Measurements from ENCODE around the gene TNNI2. TPM values are rescaled to one million over a fixed set of nuclear protein-coding genes. Genes with fewer than 3 reads are reported as not detected.

The TNNI2 gene
- polyA plus RNA-seq, 1 donor from 2014 or later, result 8.0 TPM

- H3K9me3 Mint-ChIP-seq, result no peaks in the 10 kb centered on the region
- peaks cover 7% of the 10 kb centered on the region for H3K27me3 Mint-ChIP-seq
- H3K4me1 Mint-ChIP-seq, result peaks cover 10 to 14% (median 12%) of the 10 kb centered on the region in 3 donors
- no peak overlapping the region for H3K4me3 Mint-ChIP-seq
- no peak overlapping the region for H3K27ac Mint-ChIP-seq
- no peaks in the 10 kb centered on the region for H3K36me3 Mint-ChIP-seq
Measured at GRCh38 chr11:1836011-1836945, 2.5 kb upstream of the TNNI2 start.

- H3K4me1 Mint-ChIP-seq, result peaks cover 10 to 15% (median 12%) of the 10 kb centered on the region in 3 donors
- H3K4me3 Mint-ChIP-seq, result peak overlapping the region in 2 of 4 donors; percentile 63 to 82
- no peaks in the 10 kb centered on the region for H3K36me3 Mint-ChIP-seq
- no peaks in the 10 kb centered on the region for H3K9me3 Mint-ChIP-seq
- H3K27ac Mint-ChIP-seq, result peak overlapping the region in 2 of 3 donors; percentile 50 to 74
- peaks cover 7% of the 10 kb centered on the region for H3K27me3 Mint-ChIP-seq
Measured at GRCh38 chr11:1837171-1838076, 1.4 kb upstream of the TNNI2 start.

GRCh38 chr11:1838077-1838425 lies 730 bp upstream of the TNNI2 start:
- H3K27ac Mint-ChIP-seq, result peak overlapping the region in 2 of 3 donors; percentile 50 to 74
- no peaks in the 10 kb centered on the region for H3K36me3 Mint-ChIP-seq
- no peaks in the 10 kb centered on the region for H3K9me3 Mint-ChIP-seq
- H3K4me3 Mint-ChIP-seq, result peak overlapping the region in 1 of 4 donors; percentile 63
- peaks cover 6% of the 10 kb centered on the region for H3K27me3 Mint-ChIP-seq
- H3K4me1 Mint-ChIP-seq, result peaks cover 10 to 15% (median 12%) of the 10 kb centered on the region in 3 donors

- Mint-ChIP-seq H3K9me3 (no peaks in the 10 kb centered on the region), H3K4me1 (peaks cover 15 to 25% (median 20%) of the 10 kb centered on the region in 3 donors), H3K36me3 (no peaks in the 10 kb centered on the region), H3K27ac (peak overlapping the region; percentile 64 to 95 (median 84)), H3K4me3 (peak overlapping the region; percentile 30 to 93 (median 78)), H3K27me3 (no peaks in the 10 kb centered on the region)
Measured at GRCh38 chr11:1839204-1839923, 583 bp downstream of the TNNI2 start.

- H3K27me3 Mint-ChIP-seq, result peaks cover 4% of the 10 kb centered on the region
- peak overlapping the region; percentile 64 to 95 (median 84) for H3K27ac Mint-ChIP-seq
- peak overlapping the region; percentile 30 to 93 (median 78) for H3K4me3 Mint-ChIP-seq
- H3K4me1 Mint-ChIP-seq, result peaks cover 22 to 33% (median 28%) of the 10 kb centered on the region in 3 donors
- no peaks in the 10 kb centered on the region for H3K36me3 Mint-ChIP-seq
- no peaks in the 10 kb centered on the region for H3K9me3 Mint-ChIP-seq
Measured at GRCh38 chr11:1839924-1840779, 1.4 kb downstream of the TNNI2 start.

GRCh38 chr11:1840780-1841480 lies 2.1 kb downstream of the TNNI2 start:
- Mint-ChIP-seq H3K4me3 (peak overlapping the region; percentile 26 to 91 (median 66)), H3K9me3 (no peaks in the 10 kb centered on the region), H3K27me3 (peaks cover 4% of the 10 kb centered on the region)

GRCh38 chr11:1841511-1842148 lies 2.8 kb downstream of the TNNI2 start:
- Mint-ChIP-seq H3K4me3 (peak overlapping the region in 2 of 4 donors; percentile 26 to 27), H3K27ac (peak overlapping the region; percentile 7 to 84 (median 73)), H3K9me3 (no peaks in the 10 kb centered on the region), H3K4me1 (peaks cover 28 to 40% (median 37%) of the 10 kb centered on the region in 3 donors), H3K36me3 (no peaks in the 10 kb centered on the region), H3K27me3 (peaks cover 4% of the 10 kb centered on the region)

More at GRCh38 chr11:1840780-1841480, 2.1 kb downstream of the TNNI2 start:
- peak overlapping the region in 2 of 3 donors; percentile 73 to 84 for H3K27ac Mint-ChIP-seq
- H3K4me1 Mint-ChIP-seq, result peaks cover 28 to 39% (median 33%) of the 10 kb centered on the region in 3 donors
- no peaks in the 10 kb centered on the region for H3K36me3 Mint-ChIP-seq

GRCh38 chr11:1842149-1843097 lies 3.6 kb downstream of the TNNI2 start:
- Mint-ChIP-seq H3K27ac (peak overlapping the region in 2 of 3 donors; percentile 7 to 28), H3K4me3 (peak overlapping the region in 1 of 4 donors; percentile 60), H3K9me3 (no peaks in the 10 kb centered on the region), H3K4me1 (peaks cover 28 to 44% (median 40%) of the 10 kb centered on the region in 3 donors), H3K36me3 (no peaks in the 10 kb centered on the region), H3K27me3 (peaks cover 4% of the 10 kb centered on the region)

GRCh38 chr11:1843098-1843473 lies 4.3 kb downstream of the TNNI2 start:
- H3K36me3 Mint-ChIP-seq, result no peaks in the 10 kb centered on the region
- peaks cover 28 to 45% (median 41%) of the 10 kb centered on the region in 3 donors for H3K4me1 Mint-ChIP-seq
- peak overlapping the region in 1 of 4 donors; percentile 60 for H3K4me3 Mint-ChIP-seq
- H3K27me3 Mint-ChIP-seq, result peaks cover 4% of the 10 kb centered on the region
- H3K27ac Mint-ChIP-seq, result peak overlapping the region in 2 of 3 donors; percentile 7 to 28
- H3K9me3 Mint-ChIP-seq, result no peaks in the 10 kb centered on the region

GRCh38 chr11:1843796-1844195 lies 5.0 kb downstream of the TNNI2 start:
- Mint-ChIP-seq H3K9me3 (no peaks in the 10 kb centered on the region), H3K27me3 (peaks cover 4% of the 10 kb centered on the region), H3K36me3 (no peaks in the 10 kb centered on the region), H3K4me1 (peaks cover 28 to 49% (median 42%) of the 10 kb centered on the region in 3 donors), H3K4me3 (peak overlapping the region in 2 of 4 donors; percentile 11 to 72), H3K27ac (peak overlapping the region in 2 of 3 donors; percentile 7 to 28)

GRCh38 chr11:1844221-1845094 lies 5.7 kb downstream of the TNNI2 start:
- peak overlapping the region; percentile 7 to 87 (median 55) for H3K27ac Mint-ChIP-seq
- H3K9me3 Mint-ChIP-seq, result no peaks in the 10 kb centered on the region
- H3K4me3 Mint-ChIP-seq, result peak overlapping the region; percentile 44 to 83 (median 69)
- no peaks in the 10 kb centered on the region for H3K36me3 Mint-ChIP-seq
- H3K4me1 Mint-ChIP-seq, result peaks cover 28 to 48% (median 47%) of the 10 kb centered on the region in 3 donors
- H3K27me3 Mint-ChIP-seq, result peaks cover 4% of the 10 kb centered on the region

Data from IgD-negative memory B cell (primary cell).